WTC11 (cell line): ENCODE data around the gene PLXDC1. TPM values are rescaled to one million over a fixed set of nuclear protein-coding genes. Genes with fewer than 3 reads are reported as not detected.

ENCODE experiments used
- ATAC-seq: fragments of 200-7000 bp; cut with Tn5 transposase; 2 replicates; pipeline ENCODE4 v1.10.0; 2021; ENCODE audit warnings: mild to moderate bottlenecking, moderate library complexity
- CTCF ChIA-PET: fragments of 300-600 bp; sonication (Branson Sonifier 250); formaldehyde crosslinking; loops from one replicate; lab custom pipeline; 2021; ENCODE audit warnings: antibody characterized with exemption; lab: Charles Lee
- POLR2A ChIA-PET: fragments of 350-600 bp; sonication (Branson Sonifier 250); formaldehyde crosslinking; loops from one replicate; lab custom pipeline; 2021; ENCODE audit warnings: antibody characterized with exemption; lab: Charles Lee
- DNase-seq: peaks from one replicate; pipeline ENCODE4 v3.0.0; 2021; ENCODE audit warnings: low spot score
- H3K27ac Mint-ChIP-seq: 2 replicates; pipeline ENCODE4 v1.8.0; 2021; ENCODE audit warnings: mixed read lengths
- H3K27me3 Mint-ChIP-seq: 2 replicates; pipeline ENCODE4 v1.8.0; 2021; ENCODE audit warnings: low read depth, mild to moderate bottlenecking, moderate library complexity, mixed read lengths
- H3K36me3 Mint-ChIP-seq: 2 replicates; pipeline ENCODE4 v1.8.0; 2021; ENCODE audit warnings: mixed read lengths
- H3K4me1 Mint-ChIP-seq: 2 replicates; pipeline ENCODE4 v1.8.0; 2022; ENCODE audit warnings: mixed read lengths
- H3K4me3 Mint-ChIP-seq: 2 replicates; pipeline ENCODE4 v1.8.0; 2021; ENCODE audit warnings: mild to moderate bottlenecking, moderate library complexity, mixed read lengths
- H3K9me3 Mint-ChIP-seq: 2 replicates; pipeline ENCODE4 v1.8.0; 2021; ENCODE audit warnings: mixed read lengths
- CBFB ChIP-seq: sonication (generic); formaldehyde crosslinking; IDR thresholded peaks from 2 replicates; pipeline ENCODE4 v1.8.1; 2022; ENCODE audit warnings: mild to moderate bottlenecking, low read depth, missing genetic modification reagents
- FOXP4 ChIP-seq: sonication (generic); formaldehyde crosslinking; IDR thresholded peaks from 2 replicates; pipeline ENCODE4 v1.8.0; 2022; ENCODE audit warnings: mild to moderate bottlenecking, missing genetic modification reagents
- GABPB1 ChIP-seq: sonication (generic); formaldehyde crosslinking; IDR thresholded peaks from 2 replicates; pipeline ENCODE4 v1.8.1; 2023; ENCODE audit warnings: mild to moderate bottlenecking, missing genetic modification reagents
- GTF2I ChIP-seq: fragments of 250-450 bp; sonication (Bioruptor Pico); conservative IDR thresholded peaks from 2 replicates; pipeline ENCODE4 v1.4.0; 2021; ENCODE audit warnings: mild to moderate bottlenecking
- MXD4 ChIP-seq: fragments of 250-450 bp; sonication (Bioruptor Pico); IDR thresholded peaks from 2 replicates; pipeline ENCODE4 v1.8.0; 2021; ENCODE audit warnings: mild to moderate bottlenecking, moderate library complexity, borderline replicate concordance
- NFATC4 ChIP-seq: fragments of 250-450 bp; sonication (Bioruptor Pico); IDR thresholded peaks from 2 replicates; pipeline ENCODE4 v1.9.0; 2021; ENCODE audit warnings: mild to moderate bottlenecking
- NR1H2 ChIP-seq: sonication (generic); formaldehyde crosslinking; IDR thresholded peaks from 2 replicates; pipeline ENCODE4 v1.9.0; 2021; ENCODE audit warnings: mild to moderate bottlenecking, moderate library complexity, missing genetic modification reagents
- NR3C1 ChIP-seq: sonication (generic); formaldehyde crosslinking; conservative IDR thresholded peaks from 2 replicates; pipeline ENCODE4 v1.8.1; 2023; ENCODE audit warnings: low read depth, mild to moderate bottlenecking, missing genetic modification reagents
- SMAD3 ChIP-seq: sonication (generic); formaldehyde crosslinking; IDR thresholded peaks from 2 replicates; pipeline ENCODE4 v1.8.0; 2022; ENCODE audit warnings: missing genetic modification reagents, mild to moderate bottlenecking, borderline replicate concordance
- SOX15 ChIP-seq: fragments of 250-450 bp; sonication (Bioruptor Pico); IDR thresholded peaks from 2 replicates; pipeline ENCODE4 v1.9.0; 2021; ENCODE audit warnings: mild to moderate bottlenecking
- TEAD1 ChIP-seq: sonication (generic); formaldehyde crosslinking; IDR thresholded peaks from 2 replicates; pipeline ENCODE4 v1.8.0; 2022; ENCODE audit warnings: mild to moderate bottlenecking, missing genetic modification reagents
- USF2 ChIP-seq: sonication (generic); formaldehyde crosslinking; IDR thresholded peaks from 2 replicates; pipeline ENCODE4 v1.8.1; 2023; ENCODE audit warnings: mild to moderate bottlenecking, missing genetic modification reagents, moderate library complexity
- ZBTB21 ChIP-seq: sonication (generic); formaldehyde crosslinking; IDR thresholded peaks from 2 replicates; pipeline ENCODE4 v1.8.1; 2023; ENCODE audit warnings: mild to moderate bottlenecking, missing genetic modification reagents, borderline replicate concordance
- ZNF232 ChIP-seq: sonication (generic); formaldehyde crosslinking; IDR thresholded peaks from 2 replicates; pipeline ENCODE4 v1.8.0; 2022; ENCODE audit warnings: mild to moderate bottlenecking, missing genetic modification reagents
- ZNF317 ChIP-seq: sonication (generic); formaldehyde crosslinking; IDR thresholded peaks from 2 replicates; pipeline ENCODE4 v1.8.1; 2023; ENCODE audit warnings: low read depth, mild to moderate bottlenecking, moderate library complexity, missing genetic modification reagents, borderline replicate concordance
- ZNF425 ChIP-seq: fragments of 250-450 bp; sonication (Bioruptor Pico); conservative IDR thresholded peaks from 2 replicates; pipeline ENCODE4 v1.9.0; 2021; ENCODE audit warnings: mild to moderate bottlenecking
- total RNA-seq: library from RNA; stranded (reverse); gene quantifications from 3 replicates; pipeline ENCODE4 v1.2.3, GENCODE V29; 2021

Gene PLXDC1
- total RNA-seq, 1 experiment from 2014 or later = 5.4 TPM

GRCh38 chr17:39110435-39111136, 40.9 kb downstream of the PLXDC1 start:
- Mint-ChIP-seq H3K4me3 (no peak overlapping the region), H3K4me1 (no peaks in the 10 kb centered on the region; the same call in 1 of the 2 replicates), H3K27me3 (no peaks in the 10 kb centered on the region; the same call in 1 of the 2 replicates), H3K36me3 (no peaks in the 10 kb centered on the region), H3K27ac (no peak overlapping the region), H3K9me3 (no peaks in the 10 kb centered on the region)
- peak; percentile 53; the same call in 1 of the 2 replicates for ATAC-seq
- no peak for TF ChIP-seq ZNF317 (CRISPR knock-in tag)
- ChIA-PET CTCF (interaction anchor here (0.6 to 1.5 kb wide), 3 partner anchors 43 to 64 kb away, joined by 3 read pairs; no protein-coding TSS in a partner anchor), POLR2A (no interaction called here)
- DNase-seq = no peak

- ATAC-seq (no peak), DNase-seq (no peak)
- Mint-ChIP-seq H3K27ac (no peak overlapping the region), H3K4me1 (no peaks in the 10 kb centered on the region; the same call in 1 of the 2 replicates), H3K4me3 (no peak overlapping the region), H3K36me3 (no peaks in the 10 kb centered on the region), H3K27me3 (no peaks in the 10 kb centered on the region; the same call in 1 of the 2 replicates), H3K9me3 (no peaks in the 10 kb centered on the region)
- ChIA-PET CTCF (interaction anchor here (0.8 to 1.9 kb wide), 12 partner anchors 9 to 136 kb away, joined by 3 to 7 read pairs (median 4); partner anchors contain the start of gene PLXDC1), POLR2A (interaction anchor here (1.5 kb wide), 1 partner anchor 14 kb away, joined by 4 read pairs; no protein-coding TSS in a partner anchor)
- no peak for TF ChIP-seq ZNF425 (CRISPR knock-in tag)
- no peak for TF ChIP-seq USF2 (CRISPR knock-in tag)
- TF ChIP-seq NR1H2 = no peak
- TF ChIP-seq SOX15 (CRISPR knock-in tag) = no peak
- TF ChIP-seq GTF2I = no peak
- TF ChIP-seq ZBTB21 (CRISPR knock-in tag) = no peak
Observed at GRCh38 chr17:39108461-39109375, 42.7 kb downstream of the PLXDC1 start.

DNA sequence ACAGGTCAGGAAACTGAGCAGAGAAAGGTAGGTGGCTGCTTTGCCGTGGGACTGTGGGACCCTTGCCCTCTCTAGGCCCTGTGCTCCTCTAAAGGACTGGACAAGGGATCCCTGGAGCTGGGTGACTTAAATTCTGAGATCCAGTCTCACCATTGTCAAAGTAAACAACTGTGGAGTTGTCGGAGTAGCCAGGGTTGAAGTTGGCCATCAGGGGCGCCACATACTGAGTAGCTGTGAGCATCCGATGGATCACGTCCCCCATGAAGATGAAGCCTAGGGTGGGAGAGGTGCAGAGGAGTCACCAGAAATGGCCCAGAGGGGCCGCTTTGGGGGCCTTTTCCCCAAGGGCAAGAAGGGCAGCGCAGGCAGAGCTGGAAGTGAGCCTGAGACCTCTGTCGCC, 43.5 kb downstream of the PLXDC1 start:
- Mint-ChIP-seq H3K27me3 (no peaks in the 10 kb centered on the region; the same call in 1 of the 2 replicates), H3K27ac (no peak overlapping the region), H3K4me1 (no peaks in the 10 kb centered on the region; the same call in 1 of the 2 replicates), H3K36me3 (no peaks in the 10 kb centered on the region), H3K9me3 (no peaks in the 10 kb centered on the region), H3K4me3 (no peak overlapping the region)
- ChIA-PET CTCF (interaction anchor here (0.6 to 1.9 kb wide), 12 partner anchors 8 to 265 kb away, joined by 3 to 7 read pairs (median 3); partner anchors contain the start of gene PLXDC1), POLR2A (interaction anchor here (1.5 kb wide), 1 partner anchor 15 kb away, joined by 4 read pairs; no protein-coding TSS in a partner anchor)
- ATAC-seq = peak; percentile 32; the same call in 1 of the 2 replicates
- no peak for TF ChIP-seq NR3C1 (CRISPR knock-in tag)
- TF ChIP-seq MXD4 (CRISPR knock-in tag) = no peak
- no peak for TF ChIP-seq SMAD3 (CRISPR knock-in tag)
- TF ChIP-seq USF2 (CRISPR knock-in tag) = no peak
- TF ChIP-seq NFATC4 (CRISPR knock-in tag) = no peak
- no peak for TF ChIP-seq TEAD1
- TF ChIP-seq FOXP4 (CRISPR knock-in tag) = no peak
- no peak for TF ChIP-seq GABPB1 (CRISPR knock-in tag)
- TF ChIP-seq CBFB = no peak
- no peak for TF ChIP-seq ZNF232 (CRISPR knock-in tag)
- no peak for DNase-seq
